K562 treated with DMSO at 1 percent for 24 hours (cell line): Measurements from ENCODE around the gene HNRNPD. TPM values are rescaled to one million over a fixed set of nuclear protein-coding genes. Genes with fewer than 3 reads are reported as not detected.

ENCODE experiments used
- total RNA-seq: library from RNA; unstranded; fragments of 300-600 nt; gene quantifications from 2 replicates; pipeline ENCODE4 v1.2.3, GENCODE V29; 2022; ENCODE audit warnings: low read depth; ENCODE audit not compliant: insufficient read depth

The HNRNPD gene, protein sequence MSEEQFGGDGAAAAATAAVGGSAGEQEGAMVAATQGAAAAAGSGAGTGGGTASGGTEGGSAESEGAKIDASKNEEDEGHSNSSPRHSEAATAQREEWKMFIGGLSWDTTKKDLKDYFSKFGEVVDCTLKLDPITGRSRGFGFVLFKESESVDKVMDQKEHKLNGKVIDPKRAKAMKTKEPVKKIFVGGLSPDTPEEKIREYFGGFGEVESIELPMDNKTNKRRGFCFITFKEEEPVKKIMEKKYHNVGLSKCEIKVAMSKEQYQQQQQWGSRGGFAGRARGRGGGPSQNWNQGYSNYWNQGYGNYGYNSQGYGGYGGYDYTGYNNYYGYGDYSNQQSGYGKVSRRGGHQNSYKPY
- 112 and 133 TPM in 2 replicates for total RNA-seq

GRCh38 chr4:82373816-82374625 is at the start of gene HNRNPD:
Gene HNRNPD, minus strand, starts transcription at chr4:82373991. Its CDS starts 313 bp downstream, at chr4:82373678.

Other genes with a start within 250 kb of the HNRNPD start
- 46.3 and 48.1 TPM in 2 replicates for gene HNRNPDL, start 56.5 kb upstream of the HNRNPD start, total RNA-seq
- 29.0 TPM in 2 replicates for gene ENOPH1, start 56.6 kb upstream of the HNRNPD start, total RNA-seq
- gene TMEM150C, start 188.0 kb upstream of the HNRNPD start, total RNA-seq: not detected in 2 replicates